ENCODE data around the gene FRRS1. TPM values are rescaled to one million over a fixed set of nuclear protein-coding genes. Genes with fewer than 3 reads are reported as not detected.
"Not testable (repeated sequence)": the region's sequence is repeated elsewhere in the genome, so short reads cannot be mapped to it uniquely, and the experiment has no call there.

FRRS1 gene
- total RNA-seq, 4 donors from 2014 or later = 2.5 to 4.4 (median 3.4) TPM

DNA sequence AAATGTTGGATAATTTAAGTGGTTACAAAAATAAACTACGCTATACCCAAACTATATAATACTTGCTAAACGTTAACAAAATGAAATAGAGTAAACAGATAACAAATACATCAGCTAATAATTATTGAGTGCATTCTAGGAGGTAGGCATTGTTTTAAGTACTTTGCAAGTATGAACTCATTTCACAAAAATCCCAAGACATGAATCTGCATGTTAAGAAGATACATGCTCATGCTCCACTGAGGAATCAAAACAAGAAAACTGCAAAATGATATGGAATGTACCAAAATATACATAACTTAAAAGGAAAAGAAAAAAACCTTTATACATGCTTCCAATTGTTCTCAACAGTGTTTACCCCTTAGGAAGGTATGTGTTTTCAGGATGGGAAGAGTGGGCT lies 2.5 kb downstream of the FRRS1 start:
- DNase-seq (ENCODE audit: low spot score in 2 of 2) = no peak
- Histone ChIP-seq H3K27me3 (no peaks in the 10 kb centered on the region), H3K4me3 (no peak overlapping the region), H3K9me3 (peaks cover 0 to 1% (median 0%) of the 10 kb centered on the region in 4 donors), H3K4me1 (peaks cover 0 to 15% (median 0%) of the 10 kb centered on the region in 4 donors), H3K36me3 (no peaks in the 10 kb centered on the region), H3K27ac (no peak overlapping the region)
- WGBS, 2 donors = 69 to 73% methylated on average over 2 of the region's 2 CpGs
- no peak for TF ChIP-seq POLR2A (IDR thresholded peaks at IDR 0.05)
- TF ChIP-seq, protein P1, sequence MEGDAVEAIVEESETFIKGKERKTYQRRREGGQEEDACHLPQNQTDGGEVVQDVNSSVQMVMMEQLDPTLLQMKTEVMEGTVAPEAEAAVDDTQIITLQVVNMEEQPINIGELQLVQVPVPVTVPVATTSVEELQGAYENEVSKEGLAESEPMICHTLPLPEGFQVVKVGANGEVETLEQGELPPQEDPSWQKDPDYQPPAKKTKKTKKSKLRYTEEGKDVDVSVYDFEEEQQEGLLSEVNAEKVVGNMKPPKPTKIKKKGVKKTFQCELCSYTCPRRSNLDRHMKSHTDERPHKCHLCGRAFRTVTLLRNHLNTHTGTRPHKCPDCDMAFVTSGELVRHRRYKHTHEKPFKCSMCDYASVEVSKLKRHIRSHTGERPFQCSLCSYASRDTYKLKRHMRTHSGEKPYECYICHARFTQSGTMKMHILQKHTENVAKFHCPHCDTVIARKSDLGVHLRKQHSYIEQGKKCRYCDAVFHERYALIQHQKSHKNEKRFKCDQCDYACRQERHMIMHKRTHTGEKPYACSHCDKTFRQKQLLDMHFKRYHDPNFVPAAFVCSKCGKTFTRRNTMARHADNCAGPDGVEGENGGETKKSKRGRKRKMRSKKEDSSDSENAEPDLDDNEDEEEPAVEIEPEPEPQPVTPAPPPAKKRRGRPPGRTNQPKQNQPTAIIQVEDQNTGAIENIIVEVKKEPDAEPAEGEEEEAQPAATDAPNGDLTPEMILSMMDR (IDR thresholded peaks at IDR 0.05) = no peak
- TF ChIP-seq EP300 (IDR thresholded peaks at IDR 0.05) = no peak

DNA sequence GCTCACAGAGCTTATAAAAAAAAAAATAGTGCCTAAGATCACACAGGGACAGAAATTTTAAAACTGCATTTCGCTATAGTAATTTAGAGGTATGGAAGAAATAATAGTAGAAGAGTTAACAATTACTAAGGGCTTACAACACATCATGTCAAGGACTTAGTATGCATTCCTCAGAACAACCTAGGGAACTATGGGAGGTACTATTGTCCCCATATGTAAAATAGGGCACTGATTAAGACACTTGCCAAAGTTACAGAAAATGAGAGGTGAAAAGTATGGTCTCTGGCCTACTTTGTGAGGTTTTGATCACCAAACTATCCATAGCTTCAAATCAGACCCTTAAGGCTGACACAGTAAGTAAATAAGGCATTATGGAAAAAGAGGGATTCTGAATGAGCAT lies 4.7 kb downstream of the FRRS1 start:
- peak overlapping the region in 1 of 4 donors; percentile 10 for H3K27ac ChIP-seq
- peaks cover 0 to 5% (median 0%) of the 10 kb centered on the region in 4 donors for H3K9me3 ChIP-seq
- H3K4me3 ChIP-seq = no peak overlapping the region
- WGBS, 2 donors = 85 to 93% methylated on average over 1 of the region's 1 CpG
- peaks cover 0 to 7% (median 0%) of the 10 kb centered on the region in 4 donors for H3K4me1 ChIP-seq
- no peaks in the 10 kb centered on the region for H3K27me3 ChIP-seq
- no peak for DNase-seq (ENCODE audit: low spot score in 2 of 2)
- TF ChIP-seq POLR2A (IDR thresholded peaks at IDR 0.05) = no peak
- TF ChIP-seq EP300 (IDR thresholded peaks at IDR 0.05) = no peak
- TF ChIP-seq, protein P1 (IDR thresholded peaks at IDR 0.05) = no peak
- no peaks in the 10 kb centered on the region for H3K36me3 ChIP-seq

DNA sequence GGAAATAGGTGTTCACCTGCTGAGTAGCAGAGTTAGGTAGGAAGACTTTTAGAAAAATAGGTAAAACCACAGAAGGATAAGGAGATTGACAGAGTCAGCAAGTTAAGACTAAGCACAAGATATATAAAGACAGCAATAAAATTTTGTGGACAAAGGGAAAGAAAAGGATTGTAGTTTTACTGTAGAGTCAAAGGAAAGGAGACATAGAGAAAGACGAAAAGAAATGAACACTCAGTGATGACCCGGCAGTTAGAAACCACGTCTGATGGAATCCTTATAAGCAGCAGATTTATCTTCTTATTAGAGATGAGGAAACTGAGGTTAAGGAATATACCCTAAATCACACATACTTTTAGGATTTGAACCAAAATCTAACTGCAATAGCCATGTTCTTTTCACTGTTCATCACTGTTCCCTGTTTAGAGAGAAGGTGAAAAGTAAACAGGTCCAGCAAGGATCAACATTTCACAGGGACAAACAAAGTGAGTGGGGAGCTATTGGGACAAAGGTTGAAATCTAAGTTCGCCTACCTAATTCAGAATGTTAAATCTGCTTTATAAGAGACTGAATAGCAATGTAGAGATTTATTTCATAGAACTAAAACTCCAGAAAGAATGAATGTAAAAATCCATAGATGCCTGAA lies 6.8 kb downstream of the FRRS1 start:
- peaks cover 0 to 5% (median 0%) of the 10 kb centered on the region in 4 donors for H3K4me1 ChIP-seq
- 89 to 95% methylated on average over 4 of the region's 4 CpGs for WGBS, 2 donors
- no peaks in the 10 kb centered on the region for H3K27me3 ChIP-seq
- no peak overlapping the region for H3K27ac ChIP-seq
- DNase-seq (ENCODE audit: low spot score in 2 of 2) = no peak
- no peak overlapping the region for H3K4me3 ChIP-seq
- H3K9me3 ChIP-seq = peaks cover 0 to 5% (median 0%) of the 10 kb centered on the region in 4 donors
- TF ChIP-seq, protein P1 (IDR thresholded peaks at IDR 0.05) = no peak
- TF ChIP-seq EP300 (IDR thresholded peaks at IDR 0.05) = no peak
- no peak for TF ChIP-seq POLR2A (IDR thresholded peaks at IDR 0.05)
- no peaks in the 10 kb centered on the region for H3K36me3 ChIP-seq

DNA sequence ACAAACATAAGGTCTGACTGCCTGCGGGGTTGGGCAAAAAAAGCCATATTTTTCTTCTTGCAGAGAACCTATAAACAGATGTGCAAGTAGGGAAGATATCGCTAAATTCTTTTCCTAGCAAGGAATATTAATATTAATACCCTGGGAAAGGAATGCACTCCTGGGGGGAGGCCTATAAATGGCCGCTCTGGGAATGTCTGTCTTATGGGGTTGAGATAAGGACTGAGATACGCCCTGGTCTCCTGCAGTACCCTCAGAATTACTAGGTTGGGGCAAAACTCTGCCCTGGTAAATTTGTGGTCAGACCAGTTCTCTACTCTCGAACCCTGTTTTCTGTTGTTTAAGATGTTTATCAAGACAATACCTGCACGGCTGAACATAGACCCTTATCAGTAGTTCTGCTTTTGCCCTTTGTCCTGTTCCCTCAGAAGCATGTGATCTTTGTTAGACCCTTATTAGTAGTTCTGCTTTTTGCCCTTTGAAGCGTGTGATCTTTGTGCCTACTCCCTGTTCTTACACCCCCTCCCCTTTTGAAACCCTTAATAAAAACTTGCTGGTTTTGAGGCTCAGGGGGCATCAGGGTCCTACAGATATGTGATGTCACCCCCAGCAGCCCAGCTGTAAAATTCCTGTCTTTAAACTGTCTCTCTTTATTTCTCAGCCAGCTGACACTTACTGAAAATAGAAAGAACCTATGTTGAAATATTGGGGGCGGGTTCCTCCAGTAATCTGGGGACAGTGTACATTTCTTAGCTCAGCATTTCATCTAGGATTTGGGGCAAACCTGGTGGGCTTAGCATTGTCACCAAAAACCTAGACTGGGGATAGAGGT lies 7.5 kb downstream of the FRRS1 start:
- H3K9me3 ChIP-seq; H3K27me3 ChIP-seq; H3K4me3 ChIP-seq; H3K27ac ChIP-seq; H3K36me3 ChIP-seq; DNase-seq (ENCODE audit: low spot score in 2 of 2); H3K4me1 ChIP-seq: not testable (repeated sequence)
- WGBS, 2 donors = 88 to 89% methylated on average over 8 of the region's 8 CpGs

DNA sequence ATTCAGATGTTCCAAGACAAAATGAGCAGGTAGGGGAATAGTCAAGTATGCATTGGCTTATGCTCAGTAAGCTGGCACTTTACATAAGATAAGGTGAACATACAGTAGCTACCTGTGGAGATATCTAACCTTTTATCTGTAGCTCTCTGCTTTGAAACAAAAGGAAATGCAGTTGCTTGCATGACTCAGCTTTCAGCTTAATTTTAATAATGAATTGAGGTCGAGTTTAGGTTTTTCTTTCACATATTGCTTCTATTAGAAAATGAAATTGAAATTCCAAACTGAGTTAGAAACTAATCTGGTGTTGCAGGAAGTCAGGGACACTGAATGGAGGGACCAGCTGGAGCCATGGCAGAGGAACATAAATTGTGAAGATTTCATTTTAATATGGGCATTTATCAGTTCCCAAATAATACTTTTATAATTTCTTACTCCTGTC lies 8.3 kb downstream of the FRRS1 start:
- Histone ChIP-seq H3K36me3 (no peaks in the 10 kb centered on the region), H3K27me3 (no peaks in the 10 kb centered on the region), H3K27ac (no peak overlapping the region), H3K4me1 (peaks cover 0 to 5% (median 0%) of the 10 kb centered on the region in 4 donors), H3K9me3 (peaks cover 0 to 5% (median 0%) of the 10 kb centered on the region in 4 donors), H3K4me3 (no peak overlapping the region)
- WGBS, 2 donors = 16 to 39% methylated on average over 1 of the region's 1 CpG
- TF ChIP-seq EP300 (IDR thresholded peaks at IDR 0.05) (no peak), POLR2A (IDR thresholded peaks at IDR 0.05) (no peak)
- TF ChIP-seq, protein P1 (IDR thresholded peaks at IDR 0.05) = no peak
- DNase-seq (ENCODE audit: low spot score in 2 of 2) = no peak
